GM19397 (cell line): ENCODE measurements around the gene VDAC2.

Source experiments
- ATAC-seq: cut with Tn5 transposase; IDR thresholded peaks from one replicate; pipeline ENCODE4 v1.9.1; 2021; ENCODE audit warnings: mild to moderate bottlenecking, moderate library complexity; ENCODE audit not compliant: unreplicated experiment

Gene VDAC2

GRCh38 chr10:75228834-75229233 is 18.2 kb downstream of the VDAC2 start:
- no peak for ATAC-seq

- no peak for ATAC-seq
Observed at GRCh38 chr10:75229971-75230370, 19.4 kb downstream of the VDAC2 start.

GRCh38 chr10:75230600-75231038 is 20.0 kb downstream of the VDAC2 start:
- peak; percentile 23 for ATAC-seq

- ATAC-seq, result no peak
Observed at GRCh38 chr10:75231672-75232581, 21.3 kb downstream of the VDAC2 start.

- ATAC-seq, result no peak
Observed at GRCh38 chr10:75233444-75234016, 22.9 kb downstream of the VDAC2 start.

GRCh38 chr10:75234017-75234682 is 23.6 kb downstream of the VDAC2 start:
- peak; percentile 51 for ATAC-seq

- peak; percentile 0 for ATAC-seq
Observed at GRCh38 chr10:75234683-75235374, 24.2 kb downstream of the VDAC2 start.

GRCh38 chr10:75235375-75236177 is 25.0 kb downstream of the VDAC2 start, which contains the start of gene COMTD1:
COMTD1 (minus strand) TSS chr10:75235957; CDS start chr10:75235928, 29 bp downstream.
- peak; percentile 66 for ATAC-seq

GRCh38 chr10:75236178-75236825 is 25.7 kb downstream of the VDAC2 start:
- no peak for ATAC-seq

GRCh38 chr10:75238182-75239095 is 27.8 kb downstream of the VDAC2 start:
- ATAC-seq, result no peak

- no peak for ATAC-seq
Observed at GRCh38 chr10:75239096-75239790, 28.6 kb downstream of the VDAC2 start.

- ATAC-seq, result no peak
Observed at GRCh38 chr10:75240329-75241076, 29.9 kb downstream of the VDAC2 start.

GRCh38 chr10:75243426-75243825 is 32.8 kb downstream of the VDAC2 start:
- ATAC-seq, result no peak

- ATAC-seq, result no peak
Observed at GRCh38 chr10:75244487-75245353, 34.1 kb downstream of the VDAC2 start.

GRCh38 chr10:75245354-75246250 is 35.0 kb downstream of the VDAC2 start:
- ATAC-seq, result no peak
